ENCODE results near the gene ZNF407. TPM values are rescaled to one million over a fixed set of nuclear protein-coding genes. Genes with fewer than 3 reads are reported as not detected.

Gene ZNF407
- total and polyA plus RNA-seq, 4 donors: 1.3 to 21.1 (median 9.5) TPM

GRCh38 chr18:75066021-75066880 is 468.6 kb downstream of the ZNF407 start:
- peaks cover 5% of the 10 kb centered on the region for H3K9me3 ChIP-seq (ENCODE audit: control insufficient read depth, low read length)
- H3K27ac ChIP-seq (ENCODE audit: low read depth in 1 of 2, low read length in 2 of 2): no peak overlapping the region
- H3K4me1 ChIP-seq (ENCODE audit: control insufficient read depth in 1 of 2, insufficient read depth in 2 of 2, low read length in 2 of 2): no peaks in the 10 kb centered on the region
- DNase-seq (no peak), ATAC-seq (ENCODE audit: low FRiP score) (no peak)
- H3K27me3 ChIP-seq (ENCODE audit: control insufficient read depth in 1 of 2, insufficient read depth in 2 of 2, low read length in 1 of 2): no peaks in the 10 kb centered on the region
- no peaks in the 10 kb centered on the region for H3K36me3 ChIP-seq (ENCODE audit: control insufficient read depth in 1 of 2, insufficient read depth in 2 of 2, low read length in 1 of 2)
- 91% methylated on average over 16 of the region's 16 CpGs for WGBS, 2 donors
- H3K4me3 ChIP-seq (ENCODE audit: low read length in 2 of 2): no peak overlapping the region
- intact Hi-C loops (cut with DNase I): no loop called here

- WGBS, 2 donors: 87 to 88% methylated on average over 11 of the region's 11 CpGs
- H3K36me3 ChIP-seq (ENCODE audit: control insufficient read depth in 1 of 2, insufficient read depth in 2 of 2, low read length in 1 of 2): no peaks in the 10 kb centered on the region
- no peaks in the 10 kb centered on the region for H3K27me3 ChIP-seq (ENCODE audit: control insufficient read depth in 1 of 2, insufficient read depth in 2 of 2, low read length in 1 of 2)
- H3K27ac ChIP-seq (ENCODE audit: low read depth in 1 of 2, low read length in 2 of 2): no peak overlapping the region
- ATAC-seq (ENCODE audit: low FRiP score) (no peak), DNase-seq (no peak)
- H3K4me1 ChIP-seq (ENCODE audit: control insufficient read depth in 1 of 2, insufficient read depth in 2 of 2, low read length in 2 of 2): no peaks in the 10 kb centered on the region
- intact Hi-C loops (cut with DNase I): no loop called here
- peaks cover 5% of the 10 kb centered on the region for H3K9me3 ChIP-seq (ENCODE audit: control insufficient read depth, low read length)
- H3K4me3 ChIP-seq (ENCODE audit: low read length in 2 of 2): no peak overlapping the region
Observed at GRCh38 chr18:75066936-75067335, 469.3 kb downstream of the ZNF407 start.

- no peak for DNase-seq
- Histone ChIP-seq H3K36me3 (ENCODE audit: control insufficient read depth in 1 of 2, insufficient read depth in 2 of 2, low read length in 1 of 2) (no peaks in the 10 kb centered on the region), H3K9me3 (ENCODE audit: control insufficient read depth, low read length) (peaks cover 5% of the 10 kb centered on the region), H3K27me3 (ENCODE audit: control insufficient read depth in 1 of 2, insufficient read depth in 2 of 2, low read length in 1 of 2) (no peaks in the 10 kb centered on the region), H3K27ac (ENCODE audit: low read depth in 1 of 2, low read length in 2 of 2) (no peak overlapping the region), H3K4me3 (ENCODE audit: low read length in 2 of 2) (no peak overlapping the region), H3K4me1 (ENCODE audit: control insufficient read depth in 1 of 2, insufficient read depth in 2 of 2, low read length in 2 of 2) (no peaks in the 10 kb centered on the region)
- no peak for ATAC-seq (ENCODE audit: low FRiP score)
- WGBS, 2 donors: 90% methylated on average over 17 of the region's 17 CpGs
- intact Hi-C loops (cut with DNase I): no loop called here
Observed at GRCh38 chr18:75067996-75068645, 470.5 kb downstream of the ZNF407 start.

- peaks cover 5% of the 10 kb centered on the region for H3K9me3 ChIP-seq (ENCODE audit: control insufficient read depth, low read length)
- ATAC-seq (ENCODE audit: low FRiP score) (no peak), DNase-seq (no peak)
- intact Hi-C loops (cut with DNase I): no loop called here
- WGBS, 2 donors: 90% methylated on average over 20 of the region's 20 CpGs
- no peak overlapping the region for H3K4me3 ChIP-seq (ENCODE audit: low read length in 2 of 2)
- H3K4me1 ChIP-seq (ENCODE audit: control insufficient read depth in 1 of 2, insufficient read depth in 2 of 2, low read length in 2 of 2): no peaks in the 10 kb centered on the region
- no peak overlapping the region for H3K27ac ChIP-seq (ENCODE audit: low read depth in 1 of 2, low read length in 2 of 2)
- no peaks in the 10 kb centered on the region for H3K27me3 ChIP-seq (ENCODE audit: control insufficient read depth in 1 of 2, insufficient read depth in 2 of 2, low read length in 1 of 2)
- no peaks in the 10 kb centered on the region for H3K36me3 ChIP-seq (ENCODE audit: control insufficient read depth in 1 of 2, insufficient read depth in 2 of 2, low read length in 1 of 2)
Observed at GRCh38 chr18:75068682-75069435, 471.2 kb downstream of the ZNF407 start.

GRCh38 chr18:75070235-75070624 is 472.6 kb downstream of the ZNF407 start:
- Histone ChIP-seq H3K27ac (ENCODE audit: low read depth in 1 of 2, low read length in 2 of 2) (no peak overlapping the region), H3K36me3 (ENCODE audit: control insufficient read depth in 1 of 2, insufficient read depth in 2 of 2, low read length in 1 of 2) (no peaks in the 10 kb centered on the region), H3K27me3 (ENCODE audit: control insufficient read depth in 1 of 2, insufficient read depth in 2 of 2, low read length in 1 of 2) (no peaks in the 10 kb centered on the region), H3K4me1 (ENCODE audit: control insufficient read depth in 1 of 2, insufficient read depth in 2 of 2, low read length in 2 of 2) (no peaks in the 10 kb centered on the region), H3K9me3 (ENCODE audit: control insufficient read depth, low read length) (peaks cover 5% of the 10 kb centered on the region), H3K4me3 (ENCODE audit: low read length in 2 of 2) (no peak overlapping the region)
- 85 to 87% methylated on average over 16 of the region's 16 CpGs for WGBS, 2 donors
- ATAC-seq (ENCODE audit: low FRiP score) (no peak), DNase-seq (no peak)
- intact Hi-C loops (cut with DNase I): no loop called here

- Histone ChIP-seq H3K4me1 (ENCODE audit: control insufficient read depth in 1 of 2, insufficient read depth in 2 of 2, low read length in 2 of 2) (no peaks in the 10 kb centered on the region), H3K27ac (ENCODE audit: low read depth in 1 of 2, low read length in 2 of 2) (no peak overlapping the region), H3K9me3 (ENCODE audit: control insufficient read depth, low read length) (peaks cover 5% of the 10 kb centered on the region), H3K36me3 (ENCODE audit: control insufficient read depth in 1 of 2, insufficient read depth in 2 of 2, low read length in 1 of 2) (no peaks in the 10 kb centered on the region), H3K4me3 (ENCODE audit: low read length in 2 of 2) (no peak overlapping the region), H3K27me3 (ENCODE audit: control insufficient read depth in 1 of 2, insufficient read depth in 2 of 2, low read length in 1 of 2) (no peaks in the 10 kb centered on the region)
- WGBS, 2 donors: 75 to 76% methylated on average over 22 of the region's 22 CpGs
- no peak for ATAC-seq (ENCODE audit: low FRiP score)
- DNase-seq: peak in 1 of 2 donors; percentile 80
- intact Hi-C loops (cut with DNase I): no loop called here
Observed at GRCh38 chr18:75070625-75071483, 473.2 kb downstream of the ZNF407 start.

GRCh38 chr18:75071484-75071785 is 473.8 kb downstream of the ZNF407 start:
- intact Hi-C loops (cut with DNase I): no loop called here
- Histone ChIP-seq H3K27ac (ENCODE audit: low read depth in 1 of 2, low read length in 2 of 2) (no peak overlapping the region), H3K4me3 (ENCODE audit: low read length in 2 of 2) (no peak overlapping the region), H3K27me3 (ENCODE audit: control insufficient read depth in 1 of 2, insufficient read depth in 2 of 2, low read length in 1 of 2) (no peaks in the 10 kb centered on the region), H3K4me1 (ENCODE audit: control insufficient read depth in 1 of 2, insufficient read depth in 2 of 2, low read length in 2 of 2) (no peaks in the 10 kb centered on the region), H3K9me3 (ENCODE audit: control insufficient read depth, low read length) (peaks cover 5% of the 10 kb centered on the region), H3K36me3 (ENCODE audit: control insufficient read depth in 1 of 2, insufficient read depth in 2 of 2, low read length in 1 of 2) (no peaks in the 10 kb centered on the region)
- 86 to 91% methylated on average over 9 of the region's 9 CpGs for WGBS, 2 donors
- no peak for ATAC-seq (ENCODE audit: low FRiP score)
- DNase-seq: no peak

- intact Hi-C loops (cut with DNase I): no loop called here
- 91 to 92% methylated on average over 28 of the region's 28 CpGs for WGBS, 2 donors
- no peak for ATAC-seq (ENCODE audit: low FRiP score)
- Histone ChIP-seq H3K9me3 (ENCODE audit: control insufficient read depth, low read length) (peaks cover 5% of the 10 kb centered on the region), H3K4me1 (ENCODE audit: control insufficient read depth in 1 of 2, insufficient read depth in 2 of 2, low read length in 2 of 2) (no peaks in the 10 kb centered on the region), H3K27ac (ENCODE audit: low read depth in 1 of 2, low read length in 2 of 2) (no peak overlapping the region), H3K36me3 (ENCODE audit: control insufficient read depth in 1 of 2, insufficient read depth in 2 of 2, low read length in 1 of 2) (no peaks in the 10 kb centered on the region), H3K27me3 (ENCODE audit: control insufficient read depth in 1 of 2, insufficient read depth in 2 of 2, low read length in 1 of 2) (no peaks in the 10 kb centered on the region), H3K4me3 (ENCODE audit: low read length in 2 of 2) (no peak overlapping the region)
- no peak for DNase-seq
Observed at GRCh38 chr18:75071866-75072671, 474.4 kb downstream of the ZNF407 start.

Measured in aorta (tissue), 5 donors.